HCT116 (cell line): ENCODE results near the gene EP400.

Source experiments
- CBX3 ChIP-seq: IDR thresholded peaks from 2 replicates; pipeline ENCODE4 v1.6.1; 2012; ENCODE audit warnings: low read depth
- CEBPB ChIP-seq: IDR thresholded peaks from 2 replicates; pipeline ENCODE4 v1.6.1; 2012; ENCODE audit warnings: low read depth
- CTCF ChIP-seq, 3 experiments: fragments of 200-600 bp in 1 of 3; sonication (generic) in 1 of 3; IDR thresholded peaks in 2 of 3; conservative IDR thresholded peaks in 1 of 3; 2 replicates each; pipeline ENCODE4 v1.5.1; 2012 to 2017; ENCODE audit warnings: low read depth in 2 of 3, low read length in 2 of 3, antibody characterized with exemption in 1 of 3, borderline replicate concordance in 1 of 3, control low read depth in 1 of 3, mild to moderate bottlenecking in 1 of 3, mixed read lengths in 1 of 3, mixed run types in 1 of 3, moderate library complexity in 1 of 3; ENCODE audit not compliant: insufficient read depth in 1 of 3
- EGR1 ChIP-seq: IDR thresholded peaks from 2 replicates; pipeline ENCODE4 v1.6.1; 2012; ENCODE audit warnings: low read depth
- ELF1 ChIP-seq: IDR thresholded peaks from 2 replicates; pipeline ENCODE4 v1.6.1; 2012; ENCODE audit warnings: low read depth, borderline replicate concordance
- EZH2 ChIP-seq: fragments of 200-600 bp; sonication (generic); IDR thresholded peaks from 2 replicates; pipeline ENCODE4 v1.6.1; 2017; ENCODE audit warnings: antibody characterized with exemption, mixed run types
- MAX ChIP-seq: IDR thresholded peaks from 2 replicates; pipeline ENCODE4 v1.6.1; 2012
- RAD21 ChIP-seq: IDR thresholded peaks from 2 replicates; pipeline ENCODE4 v1.6.1; 2012; ENCODE audit warnings: low read depth, mild to moderate bottlenecking
- REST ChIP-seq: IDR thresholded peaks from 2 replicates; pipeline ENCODE4 v1.6.1; 2012; ENCODE audit warnings: low read depth
- ZBTB33 ChIP-seq: IDR thresholded peaks from 2 replicates; pipeline ENCODE4 v1.6.1; 2011; ENCODE audit warnings: mild to moderate bottlenecking, low read length, moderate library complexity; ENCODE audit not compliant: insufficient replicate concordance; ENCODE audit errors: extremely low read depth

GRCh38 chr12:131982041-131982440 is 32.3 kb downstream of the EP400 start:
- no peak for TF ChIP-seq RAD21
- TF ChIP-seq CTCF (IDR thresholded peaks at IDR 0.05 in 2 of 3, conservative IDR thresholded peaks at IDR 0.05 in 1 of 3; ENCODE audit: borderline replicate concordance in 1 of 3, insufficient read depth in 1 of 3, low read depth in 2 of 3, low read length in 2 of 3) = no peak
- no peak for TF ChIP-seq ELF1
- TF ChIP-seq CEBPB = no peak
- TF ChIP-seq ZBTB33 = no peak
- no peak for TF ChIP-seq EZH2
- TF ChIP-seq EGR1 = no peak
- no peak for TF ChIP-seq CBX3
- TF ChIP-seq REST = no peak
- TF ChIP-seq MAX = no peak
